H1 (cell line): ENCODE data around the gene SEMA4D. TPM values are rescaled to one million over a fixed set of nuclear protein-coding genes. Genes with fewer than 3 reads are reported as not detected.

Experiments
- BACH1 ChIP-seq: IDR thresholded peaks from 2 replicates; pipeline ENCODE4 v1.6.1; 2012; ENCODE audit warnings: low read length, improper control_type of control experiment
- CHD1 ChIP-seq: IDR thresholded peaks from 2 replicates; pipeline ENCODE4 v1.6.1; 2012; ENCODE audit warnings: low read depth, low read length, improper control_type of control experiment
- JUND ChIP-seq: IDR thresholded peaks from 2 replicates; pipeline ENCODE4 v1.6.1; 2011; ENCODE audit warnings: mild to moderate bottlenecking, improper control_type of control experiment, low read length
- POLR2A ChIP-seq, 2 experiments: IDR thresholded peaks; 1 replicate in 1 of 2; 2 replicates in 1 of 2; pipeline ENCODE4 v1.6.1; 2011; ENCODE audit warnings: low read depth in 2 of 2, low read length in 2 of 2, mild to moderate bottlenecking in 2 of 2; ENCODE audit errors: control extremely low read depth in 1 of 2
- POLR2AphosphoS5 ChIP-seq: IDR thresholded peaks from 2 replicates; pipeline ENCODE4 v1.6.1; 2011; ENCODE audit warnings: low read depth, low read length
- RXRA ChIP-seq: IDR thresholded peaks from 2 replicates; pipeline ENCODE4 v1.6.1; 2011; ENCODE audit warnings: low read depth, mild to moderate bottlenecking, low read length, moderate library complexity; ENCODE audit not compliant: insufficient read depth
- polyA plus RNA-seq, 7 experiments: library from polyadenylated mRNA; depleted of rRNA in 3 of 7; stranded (reverse) in 5 of 7; unstranded in 2 of 7; fragments of >200 nt in 5 of 7; fragments of 200-250 nt in 2 of 7; gene quantifications; 1 replicate in 5 of 7; 2 replicates in 1 of 7; 4 replicates in 1 of 7; pipeline versions ENCODE4 v1.2.1 to v1.2.3, GENCODE V29; 2011 to 2013; ENCODE audit warnings: missing spikeins in 2 of 7, mixed read lengths in 2 of 7
- total RNA-seq: library from RNA; stranded (reverse); fragmentation: NEBNext Ultra II Directional; extraction: Animal tissue kit (Norgen Biotek cat#: 25700); gene quantifications from 2 replicates; pipeline ENCODE4 v1.2.1, GENCODE V29; 2021

SEMA4D gene
- total and polyA plus RNA-seq, 2 of the 8 experiments (the other 6 are each of a cell fraction or from before 2014, with no cell fraction given): 21.0 to 70.4 TPM

DNA sequence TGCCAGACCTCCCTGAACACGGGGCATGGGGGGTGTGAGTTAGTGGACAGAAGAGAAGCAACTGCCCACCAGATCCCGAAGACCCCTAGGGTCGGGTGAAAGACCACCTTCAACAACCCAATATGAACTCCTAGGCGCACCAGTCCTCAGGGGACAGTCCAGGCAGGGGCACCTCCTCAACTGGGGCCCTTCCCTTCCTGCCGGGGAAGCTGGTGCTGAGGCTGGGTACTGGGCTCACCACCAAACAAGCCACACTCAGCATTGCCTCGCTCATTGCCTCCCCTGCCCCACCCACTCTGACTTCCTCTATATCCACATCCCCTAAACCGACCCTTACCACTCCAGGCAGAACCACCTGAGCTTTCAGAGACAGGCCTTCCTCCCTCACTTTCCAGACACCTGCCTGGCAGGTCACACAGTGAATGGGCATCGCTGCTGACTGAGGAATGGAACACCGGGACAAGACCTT lies 42.5 kb downstream of the SEMA4D start (continued):
- TF ChIP-seq POLR2A (IDR thresholded peaks at IDR 0.05; ENCODE audit: control extremely low read depth in 1 of 2, low read depth in 2 of 2, low read length in 2 of 2): no peak
- TF ChIP-seq POLR2AphosphoS5: no peak
- TF ChIP-seq CHD1: no peak
- no peak for TF ChIP-seq JUND
- no peak for TF ChIP-seq RXRA
- no peak for TF ChIP-seq BACH1
- TF ChIP-seq, all 59 proteins: peak for 0
